Measurements from ENCODE around the gene ELP5.

ELP5 gene

DNA sequence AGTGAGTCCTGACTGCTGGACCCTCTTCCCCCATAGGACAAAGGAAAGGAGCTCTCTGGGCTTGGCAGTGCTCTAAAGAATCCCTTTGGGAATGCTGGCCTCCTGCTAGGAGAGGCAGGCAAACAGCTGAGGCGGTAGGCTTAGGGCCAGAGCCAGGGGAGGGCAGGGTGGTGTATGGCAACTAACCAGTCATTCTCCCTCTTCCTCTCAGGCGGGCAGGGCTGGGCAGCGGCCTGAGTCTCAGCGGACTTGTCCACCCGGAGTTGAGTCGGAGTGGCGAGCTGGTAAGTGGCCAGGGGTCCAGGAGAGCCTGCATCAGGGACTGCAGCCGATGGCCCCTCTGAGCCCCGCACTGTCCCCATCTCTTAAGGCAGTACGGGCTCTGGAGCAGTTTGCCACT lies 27.9 kb upstream of the ELP5 start:
- Histone ChIP-seq H3K27me3 (ENCODE audit: control insufficient read depth, low read length) (no peaks in the 10 kb centered on the region), H3K9me2 (replicated peaks; ENCODE audit: control insufficient read depth, low read length) (no peaks in the 10 kb centered on the region), H3K36me3 (ENCODE audit: control insufficient read depth, low read length) (peaks cover 82% of the 10 kb centered on the region), H3K4me3 (ENCODE audit: low read length) (no peak overlapping the region), H3K27ac (ENCODE audit: low read depth, low read length) (no peak overlapping the region), H3K9me3 (ENCODE audit: control insufficient read depth, insufficient read depth, low read length) (no peaks in the 10 kb centered on the region), H3K4me2 (ENCODE audit: low read length) (no peak overlapping the region), H3K4me1 (ENCODE audit: control insufficient read depth, low read length) (peaks cover 20% of the 10 kb centered on the region), H3F3A (ENCODE audit: control insufficient read depth, insufficient read depth) (peaks cover 8% of the 10 kb centered on the region), H3K79me2 (ENCODE audit: control insufficient read depth, low read length) (peaks cover 9% of the 10 kb centered on the region), H4K20me1 (ENCODE audit: control insufficient read depth, insufficient read depth, low read depth, low read length) (peaks cover 5% of the 10 kb centered on the region; the same call in 1 of the 2 replicates)
- no peak for TF ChIP-seq EZH2phosphoT487 (IDR thresholded peaks at IDR 0.05; ENCODE audit: borderline replicate concordance, low read length)
- TF ChIP-seq, protein P1, sequence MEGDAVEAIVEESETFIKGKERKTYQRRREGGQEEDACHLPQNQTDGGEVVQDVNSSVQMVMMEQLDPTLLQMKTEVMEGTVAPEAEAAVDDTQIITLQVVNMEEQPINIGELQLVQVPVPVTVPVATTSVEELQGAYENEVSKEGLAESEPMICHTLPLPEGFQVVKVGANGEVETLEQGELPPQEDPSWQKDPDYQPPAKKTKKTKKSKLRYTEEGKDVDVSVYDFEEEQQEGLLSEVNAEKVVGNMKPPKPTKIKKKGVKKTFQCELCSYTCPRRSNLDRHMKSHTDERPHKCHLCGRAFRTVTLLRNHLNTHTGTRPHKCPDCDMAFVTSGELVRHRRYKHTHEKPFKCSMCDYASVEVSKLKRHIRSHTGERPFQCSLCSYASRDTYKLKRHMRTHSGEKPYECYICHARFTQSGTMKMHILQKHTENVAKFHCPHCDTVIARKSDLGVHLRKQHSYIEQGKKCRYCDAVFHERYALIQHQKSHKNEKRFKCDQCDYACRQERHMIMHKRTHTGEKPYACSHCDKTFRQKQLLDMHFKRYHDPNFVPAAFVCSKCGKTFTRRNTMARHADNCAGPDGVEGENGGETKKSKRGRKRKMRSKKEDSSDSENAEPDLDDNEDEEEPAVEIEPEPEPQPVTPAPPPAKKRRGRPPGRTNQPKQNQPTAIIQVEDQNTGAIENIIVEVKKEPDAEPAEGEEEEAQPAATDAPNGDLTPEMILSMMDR (IDR thresholded peaks at IDR 0.05; ENCODE audit: low read depth, low read length, poor library complexity, severe bottlenecking), result no peak

DNA sequence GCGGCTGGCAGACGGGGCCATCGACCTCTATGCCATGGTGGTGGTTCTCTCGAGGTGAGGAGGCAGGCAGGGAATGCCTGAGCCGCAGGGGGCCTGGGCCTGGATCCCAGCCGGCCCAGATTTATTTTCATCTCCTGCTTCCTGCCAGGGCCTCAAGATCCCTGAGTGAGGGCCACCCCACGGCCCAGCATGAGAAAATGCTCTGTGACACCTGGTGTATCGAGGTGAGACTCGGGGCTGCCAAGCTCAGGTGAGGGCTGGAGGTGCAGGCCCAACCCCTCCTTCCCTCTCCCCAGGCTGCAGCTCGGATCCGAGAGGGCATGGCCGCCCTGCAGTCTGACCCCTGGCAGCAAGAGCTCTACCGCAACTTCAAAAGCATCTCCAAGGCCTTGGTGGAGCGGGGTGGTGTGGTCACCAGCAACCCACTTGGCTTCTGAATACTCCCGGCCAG lies 27.3 kb upstream of the ELP5 start:
- Histone ChIP-seq H3F3A (ENCODE audit: control insufficient read depth, insufficient read depth) (peaks cover 8% of the 10 kb centered on the region), H3K9me2 (replicated peaks; ENCODE audit: control insufficient read depth, low read length) (no peaks in the 10 kb centered on the region), H3K79me2 (ENCODE audit: control insufficient read depth, low read length) (peaks cover 9% of the 10 kb centered on the region), H3K4me1 (ENCODE audit: control insufficient read depth, low read length) (peaks cover 15% of the 10 kb centered on the region), H4K20me1 (ENCODE audit: control insufficient read depth, insufficient read depth, low read depth, low read length) (peaks cover 5% of the 10 kb centered on the region; the same call in 1 of the 2 replicates), H3K27me3 (ENCODE audit: control insufficient read depth, low read length) (no peaks in the 10 kb centered on the region), H3K4me2 (ENCODE audit: low read length) (no peak overlapping the region), H3K27ac (ENCODE audit: low read depth, low read length) (no peak overlapping the region), H3K4me3 (ENCODE audit: low read length) (no peak overlapping the region), H3K36me3 (ENCODE audit: control insufficient read depth, low read length) (peaks cover 87% of the 10 kb centered on the region), H3K9me3 (ENCODE audit: control insufficient read depth, insufficient read depth, low read length) (no peaks in the 10 kb centered on the region)
- TF ChIP-seq EZH2phosphoT487 (IDR thresholded peaks at IDR 0.05; ENCODE audit: borderline replicate concordance, low read length), result no peak
- TF ChIP-seq, protein P1 (IDR thresholded peaks at IDR 0.05; ENCODE audit: low read depth, low read length, poor library complexity, severe bottlenecking), result no peak

DNA sequence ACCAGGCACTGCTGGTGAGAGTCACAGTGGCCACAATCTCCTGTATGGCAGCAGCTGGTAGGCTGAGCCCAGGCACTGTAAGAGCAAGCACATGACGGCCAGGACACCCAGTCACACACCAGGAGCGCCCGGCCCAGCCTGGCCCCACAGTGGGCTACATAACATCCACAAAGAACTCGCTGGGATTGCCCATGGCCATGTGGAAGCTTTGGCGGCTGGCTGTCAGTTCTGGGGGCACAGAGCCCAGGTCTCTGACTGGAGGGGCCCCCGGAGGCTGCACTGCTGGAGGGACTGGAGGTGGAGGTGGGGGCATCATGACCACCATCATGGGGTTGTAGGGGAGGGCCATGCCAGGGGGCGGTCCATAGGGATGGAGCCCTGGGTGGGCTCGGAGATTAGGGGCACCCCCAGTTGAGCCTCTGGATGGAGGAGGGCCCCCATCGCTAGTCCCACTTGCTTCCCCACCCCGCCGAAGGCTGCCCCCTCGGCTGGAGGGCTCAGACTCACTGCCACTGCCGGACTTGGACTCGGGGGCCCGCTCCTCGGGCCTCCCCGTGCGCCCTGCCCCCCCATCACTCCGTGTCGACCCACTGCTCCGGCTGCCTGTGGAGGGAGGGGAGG lies 26.2 kb upstream of the ELP5 start:
- Histone ChIP-seq H3K27me3 (ENCODE audit: control insufficient read depth, low read length) (no peaks in the 10 kb centered on the region), H3K9me2 (replicated peaks; ENCODE audit: control insufficient read depth, low read length) (no peaks in the 10 kb centered on the region), H3K4me3 (ENCODE audit: low read length) (no peak overlapping the region), H3K9me3 (ENCODE audit: control insufficient read depth, insufficient read depth, low read length) (no peaks in the 10 kb centered on the region), H3K79me2 (ENCODE audit: control insufficient read depth, low read length) (peaks cover 11% of the 10 kb centered on the region), H3K27ac (ENCODE audit: low read depth, low read length) (no peak overlapping the region), H3F3A (ENCODE audit: control insufficient read depth, insufficient read depth) (peaks cover 8% of the 10 kb centered on the region), H3K4me2 (ENCODE audit: low read length) (no peak overlapping the region), H3K4me1 (ENCODE audit: control insufficient read depth, low read length) (peaks cover 8% of the 10 kb centered on the region), H4K20me1 (ENCODE audit: control insufficient read depth, insufficient read depth, low read depth, low read length) (peaks cover 5% of the 10 kb centered on the region; the same call in 1 of the 2 replicates), H3K36me3 (ENCODE audit: control insufficient read depth, low read length) (peaks cover 96% of the 10 kb centered on the region)
- TF ChIP-seq EZH2phosphoT487 (IDR thresholded peaks at IDR 0.05; ENCODE audit: borderline replicate concordance, low read length), result no peak
- TF ChIP-seq, protein P1 (IDR thresholded peaks at IDR 0.05; ENCODE audit: low read depth, low read length, poor library complexity, severe bottlenecking), result no peak

All from DOHH2 (cell line).